8988T (cell line): Measurements from ENCODE around the gene PRAME.
"Not testable (repeated sequence)": the region's sequence is repeated elsewhere in the genome, so short reads cannot be mapped to it uniquely, and the experiment has no call there.

Experiments used
- DNase-seq: peaks from one replicate; pipeline ENCODE4 v3.0.0; 2011

Gene PRAME

DNA sequence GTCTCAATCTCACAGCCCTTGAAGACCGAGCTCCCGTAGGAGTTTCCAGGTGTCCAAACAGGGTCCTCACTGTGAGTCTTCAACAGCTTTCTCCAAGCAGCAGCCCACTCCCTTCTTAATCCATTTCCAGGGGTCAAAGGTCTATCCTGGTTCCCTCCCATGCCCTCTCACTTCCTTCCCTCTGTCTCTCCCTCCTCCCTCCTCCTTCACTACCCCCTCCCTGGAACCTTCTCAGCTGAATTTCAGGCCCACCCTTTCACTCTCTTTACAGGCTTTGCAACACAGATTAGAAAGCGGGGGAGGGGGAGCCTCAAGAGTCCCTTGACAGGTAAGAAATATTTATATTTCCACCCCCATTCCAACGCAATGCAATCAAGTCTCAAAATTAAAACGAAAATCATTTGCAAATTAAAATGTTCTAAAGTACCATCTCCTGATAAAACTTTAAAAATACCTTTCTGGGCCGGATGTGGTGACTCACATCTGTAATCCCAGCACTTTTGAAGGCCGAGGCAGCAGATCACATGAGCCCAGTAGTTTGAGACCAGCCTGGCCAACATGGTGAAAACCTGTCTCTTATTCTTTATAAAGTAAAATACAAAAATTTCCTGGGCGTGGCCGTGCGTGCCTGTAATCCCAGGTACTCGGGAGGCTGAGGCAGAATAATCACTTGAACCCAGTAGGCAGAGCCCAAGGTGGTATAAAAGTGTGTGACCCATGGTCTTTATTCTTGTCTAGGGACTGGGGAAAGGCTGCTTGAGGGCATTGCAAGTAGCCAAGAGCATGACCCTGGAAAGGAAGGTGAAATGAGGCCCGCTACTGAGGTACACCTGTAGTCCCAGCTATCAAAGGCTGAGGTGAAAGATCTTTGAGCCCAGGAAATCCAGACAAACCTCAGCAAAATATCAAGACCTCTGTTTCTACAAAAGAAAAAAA is 38.1 kb downstream of the PRAME start:
- no peak for DNase-seq

DNA sequence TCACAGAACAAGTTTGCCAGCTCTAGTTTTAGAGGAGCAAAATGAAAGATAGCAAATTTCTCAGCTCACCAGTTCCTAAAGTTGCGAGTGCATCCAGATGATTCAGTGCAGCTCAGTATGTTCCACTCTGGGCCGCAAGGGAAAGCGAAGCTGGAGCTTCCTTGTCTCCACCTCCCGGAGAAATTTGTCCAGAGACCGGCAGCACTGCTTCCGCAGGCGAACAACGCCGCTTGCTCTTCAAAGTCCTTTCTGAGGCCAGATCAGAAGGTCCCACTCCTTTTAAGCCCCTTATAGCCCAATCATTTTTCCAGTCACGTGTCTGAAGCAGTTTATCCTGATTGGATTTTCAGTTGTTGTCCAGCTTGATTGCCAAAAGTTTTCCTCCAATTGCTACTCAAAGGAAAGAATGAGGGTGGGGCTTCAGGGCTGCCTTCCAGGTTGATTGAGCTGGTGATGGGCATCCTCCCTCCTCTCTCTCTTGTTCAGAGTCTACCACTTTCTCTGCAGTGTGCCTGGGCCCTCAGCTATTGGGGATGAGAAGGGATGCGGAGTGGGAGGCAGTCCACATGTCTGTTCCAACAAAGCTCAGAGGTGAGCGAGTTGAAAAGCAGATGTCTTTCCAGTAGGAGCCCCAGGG is 38.9 kb downstream of the PRAME start, which contains the start of gene ZNF280A:
ZNF280A (minus strand) TSS at position 251 of the 637 bp plus-strand sequence. CDS start 4,640 bp downstream, outside the sequence.
- peak; percentile 28 for DNase-seq

DNA sequence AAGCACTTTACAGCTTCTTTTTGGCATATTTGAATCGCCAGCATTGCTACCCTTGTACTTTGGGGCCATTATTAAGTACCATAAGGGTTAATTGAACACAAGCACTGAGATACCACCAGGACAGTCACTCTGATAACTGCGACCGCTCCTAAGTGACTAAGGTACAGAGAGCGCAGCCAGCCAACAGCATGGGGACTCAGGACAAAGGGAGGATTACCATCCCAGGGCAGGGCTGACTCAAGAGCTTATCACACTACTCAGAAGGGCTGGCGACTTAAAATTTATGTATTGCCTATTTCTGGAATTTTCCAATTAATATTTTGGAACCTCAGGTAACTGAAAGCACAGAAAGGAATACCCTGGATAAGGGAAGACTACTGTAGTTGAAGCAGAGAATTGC is 39.5 kb downstream of the PRAME start:
- no peak for DNase-seq

DNA sequence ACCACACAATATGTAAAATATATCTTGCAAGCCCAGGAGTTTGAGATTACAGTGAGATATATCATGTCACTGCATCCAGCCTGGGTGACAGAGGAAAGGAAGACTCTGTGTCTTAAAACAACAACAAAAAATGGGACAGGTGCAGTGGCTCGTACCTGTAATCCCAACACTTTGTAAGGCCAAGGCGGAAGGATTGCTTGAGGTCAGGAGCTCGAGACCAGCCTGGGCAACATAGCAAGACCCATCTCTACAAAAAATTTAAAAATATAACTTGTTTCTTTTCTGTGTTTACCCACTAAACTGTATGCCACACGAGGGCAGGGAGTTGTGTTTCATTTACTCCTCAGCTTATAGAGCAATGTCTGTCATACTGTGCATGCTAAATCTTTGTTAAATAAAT is 42.1 kb downstream of the PRAME start:
- no peak for DNase-seq

DNA sequence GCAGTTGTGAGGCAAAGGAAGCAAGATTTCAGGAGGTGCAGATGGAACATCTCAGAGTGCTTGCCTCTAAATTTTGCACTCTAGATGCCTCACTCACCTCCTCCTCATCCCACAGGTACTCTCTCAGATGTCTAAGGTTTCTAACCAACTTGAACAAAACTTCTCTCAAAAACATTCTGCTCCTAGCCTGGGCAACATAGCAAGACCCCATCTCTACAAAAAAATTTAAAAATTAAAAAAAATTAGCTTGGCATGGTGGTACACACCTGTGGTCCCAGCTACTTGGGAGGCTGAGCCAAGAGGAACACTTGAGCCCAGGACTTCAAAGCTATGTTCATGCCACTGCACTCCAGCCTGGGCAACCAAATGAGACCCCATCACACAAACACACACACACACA is 43.2 kb downstream of the PRAME start:
- no peak for DNase-seq

DNA sequence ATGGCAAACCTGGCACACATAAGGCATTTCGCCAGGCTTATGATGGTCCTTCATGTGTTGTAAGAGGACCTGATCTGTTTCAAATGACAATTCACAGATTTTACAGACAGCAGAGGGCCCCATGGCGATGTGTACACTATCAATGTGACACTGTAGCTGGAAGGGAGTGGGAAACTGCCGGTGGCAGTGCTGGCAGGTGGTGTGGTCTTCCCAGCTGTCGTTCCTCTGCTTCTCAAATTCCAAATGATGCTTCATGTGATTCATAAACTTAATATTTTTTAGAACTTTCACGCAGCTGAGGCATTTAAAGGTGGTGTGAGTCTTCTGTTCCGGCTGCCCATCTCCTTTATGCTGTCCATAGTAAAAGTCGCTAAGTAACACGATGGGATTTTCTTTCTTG is 44.6 kb downstream of the PRAME start:
- DNase-seq = not testable (repeated sequence)

DNA sequence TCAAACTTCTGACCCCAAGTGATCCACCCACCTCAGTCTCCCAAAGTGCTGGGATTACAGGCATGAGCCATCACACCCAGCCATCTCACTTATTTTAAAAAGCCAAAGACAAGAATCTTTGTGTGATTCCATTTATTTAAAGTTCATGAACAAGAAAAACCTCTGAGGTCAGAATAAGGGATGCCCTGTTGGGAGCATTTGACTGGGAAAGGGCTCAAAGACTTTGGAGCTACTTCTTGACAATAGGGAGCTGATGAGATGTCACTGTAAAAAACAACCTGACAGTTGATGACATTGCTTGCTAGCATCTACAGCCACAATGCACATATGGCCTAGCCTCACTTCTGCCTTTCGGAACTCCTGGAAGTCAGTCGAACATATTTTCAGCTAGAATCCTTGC is 45.4 kb downstream of the PRAME start:
- no peak for DNase-seq

DNA sequence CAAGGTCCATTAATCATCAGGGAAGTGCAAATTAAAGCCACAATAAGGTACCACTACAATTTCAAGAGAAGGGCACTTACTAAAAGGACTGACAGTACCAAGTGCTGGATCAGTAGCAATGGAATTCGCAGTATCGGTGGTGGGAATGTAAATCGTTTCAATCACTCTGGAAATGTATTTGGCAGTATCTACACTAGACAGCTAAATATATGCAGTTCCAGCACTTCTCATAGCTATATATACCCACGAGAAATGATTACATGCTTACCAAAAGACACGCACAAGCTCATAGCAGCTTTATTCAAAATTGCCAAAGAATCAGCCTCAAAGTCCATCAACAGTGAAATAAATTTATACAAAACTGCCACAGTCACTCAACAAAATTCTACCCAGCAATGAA is 46.1 kb downstream of the PRAME start:
- DNase-seq = no peak

DNA sequence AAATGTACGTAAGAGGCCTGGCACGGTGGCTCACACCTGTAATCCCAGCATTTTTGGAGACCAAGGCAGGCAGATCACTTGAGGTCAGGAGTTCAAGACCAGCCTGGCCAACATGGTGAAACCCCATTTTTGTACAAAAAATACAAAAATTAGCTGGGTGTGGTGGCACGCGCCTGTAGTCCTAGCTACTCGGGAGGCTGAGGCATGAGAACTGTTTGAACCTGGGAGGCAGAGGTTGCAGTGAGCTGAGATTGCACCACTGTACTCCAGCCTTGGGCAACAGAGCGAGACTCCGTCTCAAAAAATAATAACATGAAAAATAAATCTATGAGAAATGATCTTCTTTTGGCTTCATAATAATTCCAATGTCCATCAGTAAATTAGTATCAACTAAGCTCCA is 48.2 kb downstream of the PRAME start:
- DNase-seq = not testable (repeated sequence)

DNA sequence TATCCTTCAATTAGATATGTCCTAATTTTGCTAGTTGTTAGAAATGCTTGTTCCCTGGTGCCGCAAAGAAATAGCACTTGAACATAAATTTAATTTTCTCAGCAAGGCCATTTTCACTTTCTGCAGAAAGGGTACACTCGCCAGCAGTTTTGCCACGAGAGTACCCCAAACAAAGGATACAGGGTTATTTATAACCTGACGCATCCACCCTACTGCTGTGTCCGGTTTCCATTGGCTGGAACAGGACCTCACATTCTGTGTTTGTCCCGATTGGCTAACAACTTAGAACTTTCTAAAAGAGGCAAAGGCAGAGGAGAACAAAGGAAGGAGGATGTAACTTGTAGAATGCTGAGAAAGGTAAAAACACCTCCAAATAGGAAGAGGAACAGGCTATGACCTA is 49.2 kb downstream of the PRAME start:
- not testable (repeated sequence) for DNase-seq

DNA sequence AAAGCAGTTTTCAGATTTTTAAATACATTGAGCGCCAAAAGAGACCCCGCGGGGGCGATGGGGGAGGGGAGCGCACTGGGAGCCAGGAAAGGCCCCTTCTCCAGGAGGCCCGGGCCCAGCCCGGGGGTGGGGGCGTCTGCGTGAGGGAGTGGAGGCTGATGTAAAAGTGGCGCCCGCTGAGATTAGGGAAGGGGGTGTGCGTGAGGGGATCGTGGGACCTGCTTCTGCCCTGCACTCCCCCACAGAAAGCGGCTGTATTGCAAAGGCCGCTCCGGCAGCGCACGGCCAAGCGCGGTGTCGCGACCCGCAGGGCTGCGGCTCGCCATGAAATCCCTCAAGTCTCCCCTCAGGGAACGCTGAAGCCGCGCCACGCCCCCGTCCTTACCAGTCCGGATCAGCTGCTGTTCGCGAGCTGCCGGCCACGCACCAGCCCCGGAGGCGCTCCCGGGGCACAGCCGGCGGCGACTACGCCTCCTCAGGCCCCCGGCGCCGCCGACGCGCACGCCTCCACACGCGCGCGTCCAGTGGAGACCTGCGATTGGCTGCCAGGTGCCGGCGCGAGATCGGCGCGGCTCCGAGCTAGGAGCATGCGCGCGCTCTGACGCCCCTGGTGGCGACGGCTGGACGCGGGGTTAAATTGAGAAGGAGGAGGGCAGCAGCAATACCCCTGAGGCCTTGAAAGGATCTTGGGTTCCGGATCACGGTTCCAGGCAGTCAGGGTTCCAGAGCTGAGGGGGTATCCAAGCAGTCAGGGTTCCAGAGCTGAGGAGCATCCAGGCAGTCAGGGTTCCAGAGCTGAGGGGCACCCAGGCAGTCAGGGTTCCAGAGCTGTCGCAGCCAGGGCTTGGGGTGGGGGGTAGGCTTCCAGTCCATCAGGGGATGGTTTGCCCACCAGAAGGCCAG is 50.5 kb downstream of the PRAME start, which contains the start of gene ZNF280B:
ZNF280B (minus strand) TSS at position 469 of the 903 bp plus-strand sequence. CDS start 19,344 bp downstream, outside the sequence.
- no peak for DNase-seq

DNA sequence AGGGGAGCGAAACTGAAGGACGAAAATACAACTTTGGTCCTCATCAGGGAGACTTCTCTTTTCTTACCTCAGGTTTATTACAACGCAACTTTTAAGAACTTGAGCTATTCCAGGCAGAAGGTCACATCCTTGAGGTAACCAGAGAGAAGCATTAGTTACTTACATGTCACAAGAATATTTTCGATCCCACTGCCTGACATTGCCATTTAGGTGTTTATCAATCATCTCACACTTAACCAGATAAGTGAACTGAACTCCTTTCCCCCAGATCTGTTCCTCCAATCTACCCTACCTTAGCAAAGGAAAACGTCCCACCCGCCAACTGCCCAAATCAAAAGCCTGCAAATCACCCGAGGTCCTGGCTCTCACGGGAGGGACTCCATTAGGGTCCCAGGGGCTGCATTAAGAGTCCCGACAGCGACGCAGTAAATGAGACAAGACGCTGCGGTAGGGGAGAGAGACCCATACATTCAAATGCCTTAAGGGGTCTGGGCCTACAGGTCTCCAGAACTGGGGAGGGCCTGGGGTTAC is 51.3 kb downstream of the PRAME start:
- DNase-seq = no peak

DNA sequence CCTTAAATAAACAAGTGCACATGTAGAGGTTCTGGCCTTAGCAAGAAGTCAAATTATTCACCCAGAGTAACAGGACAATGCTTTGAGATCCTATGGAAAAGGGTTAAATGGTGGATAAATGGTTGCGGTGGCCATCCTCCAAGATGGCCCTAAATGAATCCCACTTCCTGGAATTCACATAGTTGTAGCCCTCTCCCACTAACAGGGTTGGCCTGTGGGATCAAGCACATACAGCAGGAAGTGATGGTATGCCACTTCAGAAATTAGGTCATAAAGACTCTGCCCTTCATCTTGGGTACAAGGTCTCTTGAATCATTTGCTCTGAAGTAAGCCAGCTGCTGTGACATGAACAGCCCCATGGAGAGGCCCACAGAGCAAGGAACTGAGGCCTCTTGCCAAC is 52.3 kb downstream of the PRAME start:
- no peak for DNase-seq

DNA sequence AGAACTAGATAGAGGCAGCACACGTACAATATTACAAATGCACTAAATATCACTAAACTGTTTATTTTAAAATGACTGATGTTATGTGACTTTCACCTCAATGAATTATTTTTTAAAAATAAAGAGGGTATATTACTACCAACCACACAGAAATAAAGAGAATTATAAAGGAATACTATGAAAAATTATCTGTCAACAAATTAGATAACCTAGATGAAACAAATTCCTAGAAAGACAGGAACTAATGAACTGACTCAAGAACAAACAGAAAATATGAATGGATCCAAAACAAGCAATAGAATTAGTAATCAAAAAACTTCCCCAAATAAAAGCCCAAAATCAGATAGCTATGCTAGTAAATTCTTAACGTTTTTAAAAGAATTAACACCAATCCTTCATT is 60.8 kb downstream of the PRAME start:
- no peak for DNase-seq
